B cell (primary cell): Measurements from ENCODE around the gene GPC3. TPM values are rescaled to one million over a fixed set of nuclear protein-coding genes. Genes with fewer than 3 reads are reported as not detected.

Source experiments
- ATAC-seq: fragments of 200-7000 bp; cut with Tn5 transposase; one replicate; pipeline ENCODE4 v1.10.0; 2021; ENCODE audit warnings: low read depth, mild to moderate bottlenecking, moderate number of reproducible peaks, moderate library complexity
- CTCF ChIA-PET: fragments of 350-600 bp; sonication (Branson Sonifier 250); formaldehyde crosslinking; loops from one replicate; lab custom pipeline; 2021; ENCODE audit warnings: antibody characterized with exemption, inconsistent platforms; lab: Charles Lee
- POLR2A ChIA-PET: fragments of 350-600 bp; sonication (Branson Sonifier 250); formaldehyde crosslinking; loops from one replicate; lab custom pipeline; 2021; ENCODE audit warnings: antibody characterized with exemption; lab: Charles Lee
- DNase-seq: peaks from one replicate; pipeline ENCODE4 v3.0.0; 2013
- H2AFZ ChIP-seq: 2 replicates; pipeline ENCODE4 v1.6.1; 2012; ENCODE audit warnings: mild to moderate bottlenecking, low read depth, low read length; ENCODE audit not compliant: insufficient read depth, poor library complexity, severe bottlenecking
- H3K27ac ChIP-seq, 2 donors: 1 replicate in 1 of 2; 2 replicates in 1 of 2; pipeline ENCODE4 v1.5.1; 2012 to 2013; ENCODE audit warnings: low read length in 2 of 2, mild to moderate bottlenecking in 2 of 2, moderate library complexity in 1 of 2
- H3K27me3 ChIP-seq, 4 experiments: fragments of 200-600 bp in 1 of 4; sonication (generic) in 1 of 4; replicated peaks in 1 of 4; 1 replicate in 2 of 4; 2 replicates in 2 of 4; pipeline versions ENCODE4 v1.6.1 to v1.7.0; 2013 to 2016; ENCODE audit warnings: low read length in 3 of 4, mild to moderate bottlenecking in 2 of 4, mixed read lengths in 1 of 4, moderate library complexity in 1 of 4; ENCODE audit not compliant: insufficient read depth in 4 of 4, control insufficient read depth in 3 of 4; ENCODE audit errors: control extremely low read depth in 1 of 4
- H3K36me3 ChIP-seq, 2 experiments: replicated peaks in 1 of 2; 1 replicate in 1 of 2; 2 replicates in 1 of 2; pipeline versions ENCODE4 v1.6.1 to v1.7.1; 2013; ENCODE audit warnings: low read length in 1 of 2; ENCODE audit not compliant: insufficient read depth in 2 of 2, control insufficient read depth in 1 of 2; ENCODE audit errors: control extremely low read depth in 1 of 2, extremely low read depth in 1 of 2
- H3K4me1 ChIP-seq, 2 donors: fragments of 200-600 bp in 1 of 2; sonication (generic) in 1 of 2; 1 replicate in 1 of 2; 2 replicates in 1 of 2; pipeline versions ENCODE4 v1.5.1 to v1.6.1; 2013 to 2017; ENCODE audit warnings: low read length in 2 of 2; ENCODE audit not compliant: control insufficient read depth in 2 of 2, insufficient read depth in 2 of 2
- H3K4me2 ChIP-seq: replicated peaks from 2 replicates; pipeline ENCODE3; 2012; ENCODE audit warnings: mild to moderate bottlenecking, low read depth, low read length; ENCODE audit not compliant: poor library complexity, severe bottlenecking
- H3K4me3 ChIP-seq, 5 experiments: fragments of 200-600 bp in 1 of 5; sonication (generic) in 1 of 5; 1 replicate in 3 of 5; 2 replicates in 2 of 5; pipeline versions ENCODE4 v1.5.1 to v1.7.0; 2011 to 2016; ENCODE audit warnings: low read length in 4 of 5, mild to moderate bottlenecking in 4 of 5, low read depth in 2 of 5, control low read depth in 1 of 5, moderate library complexity in 1 of 5; ENCODE audit not compliant: insufficient read depth in 1 of 5; ENCODE audit errors: control extremely low read depth in 1 of 5, extremely low read depth in 1 of 5
- H3K79me2 ChIP-seq: fragments of 200-600 bp; sonication (generic); one replicate; pipeline ENCODE4 v1.6.0; 2016; ENCODE audit warnings: low read length; ENCODE audit not compliant: control insufficient read depth, insufficient read depth
- H3K9ac ChIP-seq: fragments of 200-600 bp; sonication (generic); 2 replicates; pipeline ENCODE4 v1.6.1; 2017; ENCODE audit warnings: mild to moderate bottlenecking, low read length, moderate library complexity
- H3K9me3 ChIP-seq, 3 donors: one replicate each; pipeline versions ENCODE4 v1.6.1 to v1.7.1; 2013; ENCODE audit warnings: low read length in 2 of 3; ENCODE audit not compliant: control insufficient read depth in 2 of 3, insufficient read depth in 1 of 3; ENCODE audit errors: control extremely low read depth in 1 of 3
- H4K20me1 ChIP-seq: 2 replicates; pipeline ENCODE4 v1.6.0; 2012; ENCODE audit warnings: mild to moderate bottlenecking, low read length; ENCODE audit not compliant: insufficient read depth, control insufficient read depth, poor library complexity, severe bottlenecking
- H3K27ac Mint-ChIP-seq: one replicate; pipeline ENCODE4 v1.8.0; 2021; ENCODE audit warnings: mixed read lengths
- H3K27me3 Mint-ChIP-seq: one replicate; pipeline ENCODE4 v1.8.0; 2021; ENCODE audit warnings: mixed read lengths
- H3K4me1 Mint-ChIP-seq: one replicate; pipeline ENCODE4 v1.8.0; 2021; ENCODE audit warnings: mixed read lengths
- H3K4me3 Mint-ChIP-seq: one replicate; pipeline ENCODE4 v1.8.0; 2021; ENCODE audit warnings: mixed read lengths
- H3K9me3 Mint-ChIP-seq: one replicate; pipeline ENCODE4 v1.8.0; 2022; ENCODE audit warnings: mixed read lengths; ENCODE audit not compliant: insufficient read depth
- CTCF ChIP-seq: fragments of 200-600 bp; IDR thresholded peaks from one replicate; pipeline ENCODE4 v1.8.0; 2022; ENCODE audit warnings: antibody characterized with exemption, mild to moderate bottlenecking
- EZH2 ChIP-seq: IDR thresholded peaks from 2 replicates; pipeline ENCODE4 v1.6.1; 2012; ENCODE audit warnings: borderline replicate concordance, low read depth, mild to moderate bottlenecking, moderate library complexity, low read length; ENCODE audit not compliant: insufficient read depth, poor library complexity, severe bottlenecking
- WGBS: methylation state at CpG from one replicate; pipeline ENCODE4 v1.1.5; 2013; ENCODE audit warnings: missing lambda C conversion rate; ENCODE audit not compliant: insufficient coverage; 5-methylcytosine and 5-hydroxymethylcytosine counted together
- intact Hi-C: fragments of 100-400 bp; cut with micrococcal nuclease; formaldehyde crosslinking; loops from one replicate; pipeline ENCODE4 v1.10.0; 2022
- polyA plus RNA-seq: library from polyadenylated mRNA; depleted of rRNA; stranded (reverse); fragments of >200 nt; gene quantifications from 2 replicates; pipeline ENCODE4 v1.2.3, GENCODE V29; 2012
- total RNA-seq, 2 donors: library from RNA; stranded (reverse); fragments of 120-200 nt in 1 of 2; gene quantifications; 1 replicate in 1 of 2; 2 replicates in 1 of 2; pipeline versions ENCODE4 v1.2.3 to v1.2.4, GENCODE V29; 2013 to 2022

Gene GPC3
- total and polyA plus RNA-seq, 2 donors (not counting 1 experiment from before 2014, with no cell fraction given) = not detected

- H3K79me2 ChIP-seq = no peaks in the 10 kb centered on the region
- H4K20me1 ChIP-seq = no peaks in the 10 kb centered on the region
- no peak overlapping the region for H3K27ac ChIP-seq
- POLR2A ChIA-PET = no interaction called here
- Mint-ChIP-seq H3K27ac (no peak overlapping the region), H3K4me3 (no peak overlapping the region), H3K9me3 (no peaks in the 10 kb centered on the region), H3K27me3 (no peaks in the 10 kb centered on the region), H3K4me1 (no peaks in the 10 kb centered on the region)
- intact Hi-C loops = no loop called here
- H3K9ac ChIP-seq = no peak overlapping the region
- H3K36me3 ChIP-seq = no peaks in the 10 kb centered on the region
- H3K4me2 ChIP-seq = no peak overlapping the region
- CTCF ChIA-PET = no interaction called here
- ATAC-seq (no peak), DNase-seq (no peak)
- WGBS = no CpG with 5 or more reads among the region's 3 CpGs
- H3K9me3 ChIP-seq = no peaks in the 10 kb centered on the region
- TF ChIP-seq EZH2 (no peak), CTCF (no peak)
- H3K4me3 ChIP-seq = no peak overlapping the region
- no peak overlapping the region for H2AFZ ChIP-seq
- H3K27me3 ChIP-seq = no peaks in the 10 kb centered on the region
- H3K4me1 ChIP-seq = no peaks in the 10 kb centered on the region
Observed at GRCh38 chrX:133859336-133859735, 126.1 kb downstream of the GPC3 start.

GRCh38 chrX:133857640-133858269, 127.6 kb downstream of the GPC3 start:
- H3K27ac Mint-ChIP-seq = no peak overlapping the region
- Histone ChIP-seq H3K27me3 (no peaks in the 10 kb centered on the region), H3K4me1 (no peaks in the 10 kb centered on the region), H4K20me1 (no peaks in the 10 kb centered on the region), H3K4me2 (no peak overlapping the region), H3K79me2 (no peaks in the 10 kb centered on the region), H3K36me3 (no peaks in the 10 kb centered on the region), H3K27ac (no peak overlapping the region), H3K9me3 (no peaks in the 10 kb centered on the region), H3K9ac (no peak overlapping the region), H3K4me3 (no peak overlapping the region), H2AFZ (no peak overlapping the region)
- H3K9me3 Mint-ChIP-seq = no peaks in the 10 kb centered on the region
- intact Hi-C loops = no loop called here
- no peak for DNase-seq
- no peaks in the 10 kb centered on the region for H3K27me3 Mint-ChIP-seq
- no peak for TF ChIP-seq CTCF
- no peak for TF ChIP-seq EZH2
- no peak for ATAC-seq
- ChIA-PET POLR2A (no interaction called here), CTCF (no interaction called here)
- no peak overlapping the region for H3K4me3 Mint-ChIP-seq
- no peaks in the 10 kb centered on the region for H3K4me1 Mint-ChIP-seq
- WGBS = no CpG with 5 or more reads among the region's 1 CpG
